Thymus (tissue), 11 donors: ENCODE results near the gene KCTD5. TPM values are rescaled to one million over a fixed set of nuclear protein-coding genes. Genes with fewer than 3 reads are reported as not detected.
"Not testable (repeated sequence)": the region's sequence is repeated elsewhere in the genome, so short reads cannot be mapped to it uniquely, and the experiment has no call there.

Experiments
- DNase-seq, 9 donors: peaks; one replicate each; pipeline ENCODE4 v3.0.0-alpha.2; 2013; ENCODE audit warnings: low spot score in 9 of 9, low read depth in 6 of 9, missing footprints in 1 of 9
- H3K27ac ChIP-seq, 2 donors: one replicate each; pipeline ENCODE4 v1.5.1; 2013; ENCODE audit warnings: control low read depth in 1 of 2, low read depth in 1 of 2, low read length in 1 of 2, mild to moderate bottlenecking in 1 of 2, moderate library complexity in 1 of 2
- H3K27me3 ChIP-seq, 2 donors: one replicate each; pipeline ENCODE4 v1.5.1; 2013; ENCODE audit warnings: low read length in 1 of 2; ENCODE audit not compliant: control insufficient read depth in 2 of 2, insufficient read depth in 1 of 2
- H3K36me3 ChIP-seq, 2 donors: one replicate each; pipeline ENCODE4 v1.5.1; 2013; ENCODE audit warnings: low read length in 1 of 2, mild to moderate bottlenecking in 1 of 2, moderate library complexity in 1 of 2; ENCODE audit not compliant: control insufficient read depth in 2 of 2, insufficient read depth in 2 of 2
- H3K4me1 ChIP-seq, 2 donors: one replicate each; pipeline ENCODE4 v1.5.1; 2013; ENCODE audit warnings: low read length in 2 of 2; ENCODE audit not compliant: control insufficient read depth in 2 of 2, insufficient read depth in 2 of 2
- H3K4me3 ChIP-seq, 2 donors: one replicate each; pipeline ENCODE4 v1.5.1; 2013; ENCODE audit warnings: low read length in 2 of 2, control low read depth in 1 of 2, mild to moderate bottlenecking in 1 of 2
- H3K9me3 ChIP-seq, 2 donors: one replicate each; pipeline ENCODE4 v1.5.1; 2013; ENCODE audit warnings: low read length in 1 of 2, mild to moderate bottlenecking in 1 of 2; ENCODE audit not compliant: control insufficient read depth in 2 of 2, insufficient read depth in 1 of 2
- WGBS: extraction: QIAGEN DNeasy Blood & Tissue Kit; methylation state at CpG from one replicate; pipeline ENCODE4 v1.1.7; 2013; 5-methylcytosine and 5-hydroxymethylcytosine counted together
- polyA plus RNA-seq: library from polyadenylated mRNA; stranded (reverse); fragments of 200-250 nt; gene quantifications from one replicate; pipeline ENCODE4 v1.2.3, GENCODE V29; 2013
- total RNA-seq: library from RNA; stranded (reverse); fragments of 120-200 nt; gene quantifications from one replicate; pipeline ENCODE4 v1.2.4, GENCODE V29; 2013
- donor health status: healthy.

KCTD5 gene
- total and polyA plus RNA-seq, 2 donors, result 18.5 to 21.8 TPM

DNA sequence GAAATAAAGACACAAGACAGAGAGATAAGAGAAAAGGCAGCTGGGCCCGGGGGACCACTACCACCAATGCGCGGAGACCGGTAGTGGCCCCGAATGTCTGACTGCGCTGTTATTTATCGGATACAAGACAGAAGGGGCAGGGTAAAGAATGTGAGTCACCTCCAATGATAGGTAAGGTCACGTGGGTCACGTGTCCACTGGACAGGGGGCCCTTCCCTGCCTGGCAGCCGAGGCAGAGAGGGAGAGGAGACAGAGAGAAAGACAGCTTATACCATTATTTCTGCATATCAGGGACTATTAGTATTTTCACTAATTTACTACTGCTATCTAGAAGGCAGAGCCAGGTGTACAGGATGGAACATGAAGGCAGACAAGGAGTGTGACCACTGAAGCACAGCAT, 12.7 kb upstream of the KCTD5 start:
- WGBS, result 89% methylated on average over 10 of the region's 10 CpGs
- H3K4me1 ChIP-seq, result peaks cover 7 to 13% of the 10 kb centered on the region in 2 donors
- not testable (repeated sequence) for H3K27me3 ChIP-seq, H3K36me3 ChIP-seq, H3K9me3 ChIP-seq, DNase-seq, H3K4me3 ChIP-seq, H3K27ac ChIP-seq

DNA sequence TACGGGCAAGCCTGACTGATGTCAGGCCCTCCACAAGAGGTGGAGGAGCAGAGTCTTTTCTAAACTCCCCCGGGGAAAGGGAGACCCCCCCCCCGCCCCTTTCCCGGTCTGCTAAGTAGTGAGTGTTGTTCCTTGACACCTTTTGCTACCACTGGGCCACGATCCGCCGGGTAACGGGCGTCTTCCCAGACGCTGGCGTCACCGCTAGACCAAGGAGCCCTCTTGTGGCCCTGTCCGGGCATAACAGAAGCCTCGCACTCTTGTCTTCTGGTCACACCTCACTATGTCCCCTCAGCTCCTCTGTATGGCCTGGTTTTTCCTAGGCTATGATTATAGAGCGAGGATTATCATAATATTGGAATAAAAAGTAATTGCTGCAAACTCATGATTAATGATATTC, 12.3 kb upstream of the KCTD5 start:
- not testable (repeated sequence) for H3K27ac ChIP-seq, H3K27me3 ChIP-seq, H3K36me3 ChIP-seq, H3K9me3 ChIP-seq, H3K4me3 ChIP-seq
- peaks cover 7 to 13% of the 10 kb centered on the region in 2 donors for H3K4me1 ChIP-seq
- WGBS, result 32% methylated on average over 15 of the region's 15 CpGs
- peak in 2 of 9 donors; percentile 16 to 20 for DNase-seq

DNA sequence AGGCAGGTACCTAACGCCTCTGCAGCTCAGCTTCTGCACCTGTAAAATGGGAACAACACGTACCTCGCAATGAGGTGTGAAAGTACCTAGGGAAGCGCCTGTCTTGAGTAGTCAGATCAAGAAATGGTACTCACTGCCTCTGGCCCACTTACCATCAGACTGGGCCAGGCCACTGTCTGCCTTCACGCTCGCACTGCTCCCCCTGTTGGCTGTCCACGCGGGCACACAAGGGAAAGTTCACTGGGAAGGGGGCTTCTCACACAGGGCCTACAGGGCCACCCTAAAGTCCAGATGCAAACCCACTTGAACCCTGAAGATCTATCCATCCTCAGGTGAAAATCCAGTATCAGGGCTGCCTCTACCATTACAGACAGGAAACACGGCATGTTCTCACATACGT, 11.1 kb upstream of the KCTD5 start:
- peaks cover 7 to 13% of the 10 kb centered on the region in 2 donors for H3K4me1 ChIP-seq
- H3K9me3 ChIP-seq, H3K4me3 ChIP-seq, H3K36me3 ChIP-seq, H3K27me3 ChIP-seq, H3K27ac ChIP-seq, DNase-seq: not testable (repeated sequence)
- 85% methylated on average over 10 of the region's 10 CpGs for WGBS

DNA sequence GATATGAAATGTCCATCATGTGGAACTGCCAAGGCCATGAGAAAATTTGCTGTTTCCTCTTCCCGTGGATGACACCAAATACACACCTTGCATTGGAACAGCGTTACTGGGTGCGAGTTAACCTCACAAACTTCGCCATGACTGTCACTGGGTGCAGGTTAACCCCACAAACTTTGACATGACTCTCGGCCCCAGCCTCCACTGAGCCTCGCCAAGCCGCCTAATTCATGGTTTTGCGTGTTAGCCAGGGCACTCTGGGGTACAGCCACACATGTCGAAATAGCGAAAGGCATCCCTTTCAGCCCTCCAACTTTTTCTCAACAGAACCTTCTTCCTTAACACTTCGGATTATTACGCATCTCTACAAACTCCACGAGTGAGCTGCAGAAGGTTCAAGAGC, 10.6 kb upstream of the KCTD5 start:
- no peaks in the 10 kb centered on the region for H3K9me3 ChIP-seq
- H3K4me1 ChIP-seq, result peaks cover 7 to 13% of the 10 kb centered on the region in 2 donors
- DNase-seq, result no peak
- 97% methylated on average over 13 of the region's 13 CpGs for WGBS
- no peaks in the 10 kb centered on the region for H3K27me3 ChIP-seq
- no peak overlapping the region for H3K27ac ChIP-seq
- H3K36me3 ChIP-seq, result peaks cover 6 to 8% of the 10 kb centered on the region in 2 donors
- no peak overlapping the region for H3K4me3 ChIP-seq

DNA sequence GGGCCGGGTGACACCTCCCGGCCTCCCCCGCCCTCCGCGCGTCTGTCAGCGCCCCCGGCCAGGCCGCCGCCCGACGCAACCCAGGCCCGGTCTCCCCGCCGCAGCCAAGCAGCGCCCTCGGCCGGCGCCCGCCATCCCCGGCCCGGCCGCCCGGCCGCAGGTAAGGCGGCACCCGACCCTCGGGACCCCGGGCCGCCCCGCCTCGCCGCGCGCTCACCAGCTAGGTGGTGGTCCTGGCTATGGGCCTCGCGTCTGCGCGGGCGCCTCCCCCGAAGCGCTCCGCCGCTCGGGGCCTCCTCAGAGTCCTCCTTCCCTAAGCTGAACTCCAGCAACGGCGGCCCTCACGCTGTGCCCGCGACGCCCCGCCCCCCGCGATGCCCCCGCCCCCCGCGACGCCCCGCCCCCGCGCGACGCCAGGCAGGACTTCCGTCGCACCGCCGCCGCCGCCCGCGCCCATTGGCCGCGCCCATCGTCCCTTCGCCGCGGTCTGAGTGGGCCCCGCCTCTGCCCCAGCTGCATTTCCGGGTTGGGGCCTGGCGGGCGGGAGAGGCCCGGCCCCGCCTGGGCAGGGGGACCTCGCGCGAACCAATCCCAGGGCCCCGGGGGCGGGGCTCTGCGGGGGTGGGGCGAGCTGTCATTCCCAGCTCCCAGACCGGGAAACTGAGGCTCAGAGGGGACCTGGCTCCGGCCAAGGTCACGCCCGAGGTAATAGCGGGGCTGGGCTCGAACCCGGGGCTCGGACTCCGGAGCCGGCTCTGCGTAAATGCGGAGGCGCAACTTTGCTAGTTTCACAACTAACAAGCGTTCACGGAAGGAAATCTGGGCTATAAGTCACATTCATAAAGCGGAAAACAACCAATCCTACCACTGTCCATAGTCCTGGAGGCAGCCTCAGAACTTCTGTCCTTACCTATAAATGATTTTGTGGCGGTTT, 9.0 kb upstream of the KCTD5 start:
- Histone ChIP-seq H3K36me3 (peaks cover 3 to 6% of the 10 kb centered on the region in 2 donors), H3K27me3 (no peaks in the 10 kb centered on the region), H3K27ac (peak overlapping the region; percentile 54 to 92), H3K4me3 (peak overlapping the region; percentile 57 to 83), H3K9me3 (no peaks in the 10 kb centered on the region), H3K4me1 (peaks cover 7 to 13% of the 10 kb centered on the region in 2 donors)
- peak; percentile 62 to 96 (median 89) for DNase-seq
- WGBS, result under 1% methylated on average over 107 of the region's 107 CpGs

DNA sequence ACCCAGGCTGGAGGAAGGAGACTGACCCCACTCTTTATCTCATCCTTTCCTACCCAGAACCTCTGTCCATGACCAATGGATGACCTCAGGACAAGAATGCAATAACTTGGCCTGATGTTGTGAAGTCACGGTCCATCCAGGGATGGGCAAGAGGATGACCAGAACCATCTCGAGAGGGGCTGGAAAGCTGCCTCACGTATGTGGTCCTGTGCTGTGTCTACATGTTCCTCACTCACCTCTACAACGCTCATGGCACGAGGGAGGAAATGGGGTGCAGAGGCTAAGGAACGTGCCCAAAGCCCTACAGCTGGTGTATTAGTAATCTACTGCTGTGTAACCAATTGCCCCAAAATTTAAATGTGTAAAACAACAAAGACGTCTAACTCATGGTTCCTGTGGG, 7.3 kb upstream of the KCTD5 start:
- no peaks in the 10 kb centered on the region for H3K9me3 ChIP-seq
- H3K36me3 ChIP-seq, result no peaks in the 10 kb centered on the region
- 98% methylated on average over 7 of the region's 7 CpGs for WGBS
- H3K27me3 ChIP-seq, result no peaks in the 10 kb centered on the region
- DNase-seq, result no peak
- no peak overlapping the region for H3K4me3 ChIP-seq
- peaks cover 7 to 13% of the 10 kb centered on the region in 2 donors for H3K4me1 ChIP-seq
- no peak overlapping the region for H3K27ac ChIP-seq

DNA sequence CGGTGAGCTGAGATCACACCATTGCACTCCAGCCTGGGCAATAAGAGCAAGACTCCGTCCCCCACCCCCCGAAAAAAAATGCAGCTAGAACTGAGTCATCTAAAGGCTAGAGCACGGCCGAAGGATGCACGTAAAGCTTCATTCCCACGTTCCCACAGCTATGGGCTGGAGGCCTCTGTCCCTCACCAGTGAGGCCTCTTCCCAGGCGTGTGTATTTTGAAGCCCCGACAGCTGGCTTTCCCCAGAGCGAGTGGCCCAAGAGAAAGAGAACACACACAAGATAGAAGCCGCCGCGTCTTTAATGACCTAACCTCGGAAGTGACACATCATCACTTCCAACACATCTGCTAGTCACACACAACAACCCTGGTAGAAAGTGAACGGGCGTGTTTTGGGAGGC, 6.6 kb upstream of the KCTD5 start:
- WGBS, result 96% methylated on average over 16 of the region's 16 CpGs
- H3K4me1 ChIP-seq, result peaks cover 7 to 13% of the 10 kb centered on the region in 2 donors
- no peak overlapping the region for H3K4me3 ChIP-seq
- no peak for DNase-seq
- no peaks in the 10 kb centered on the region for H3K27me3 ChIP-seq
- no peaks in the 10 kb centered on the region for H3K36me3 ChIP-seq
- H3K9me3 ChIP-seq, result no peaks in the 10 kb centered on the region
- no peak overlapping the region for H3K27ac ChIP-seq

DNA sequence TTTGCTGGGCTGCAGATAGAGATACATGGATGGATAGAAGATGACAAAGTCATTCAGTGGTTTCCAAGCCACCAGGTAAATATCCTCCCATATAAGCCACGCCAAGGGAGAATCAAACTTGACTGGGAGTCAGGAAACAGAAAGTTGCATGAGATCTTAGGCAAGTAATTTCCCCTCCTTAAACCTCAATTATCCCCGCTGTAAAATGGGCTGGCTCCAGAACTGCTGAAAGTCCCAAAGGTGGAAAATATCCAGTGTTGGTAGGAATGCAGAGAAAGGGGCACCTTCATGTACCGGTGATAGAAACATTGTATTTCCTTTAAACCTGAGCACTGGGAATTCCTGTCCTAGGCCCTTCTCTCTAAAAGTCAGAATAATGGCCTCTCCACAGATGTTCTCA, 5.4 kb upstream of the KCTD5 start:
- H3K27me3 ChIP-seq, H3K36me3 ChIP-seq, H3K27ac ChIP-seq, DNase-seq, H3K9me3 ChIP-seq, H3K4me3 ChIP-seq: not testable (repeated sequence)
- peaks cover 10 to 17% of the 10 kb centered on the region in 2 donors for H3K4me1 ChIP-seq
- WGBS, result 98% methylated on average over 3 of the region's 3 CpGs

DNA sequence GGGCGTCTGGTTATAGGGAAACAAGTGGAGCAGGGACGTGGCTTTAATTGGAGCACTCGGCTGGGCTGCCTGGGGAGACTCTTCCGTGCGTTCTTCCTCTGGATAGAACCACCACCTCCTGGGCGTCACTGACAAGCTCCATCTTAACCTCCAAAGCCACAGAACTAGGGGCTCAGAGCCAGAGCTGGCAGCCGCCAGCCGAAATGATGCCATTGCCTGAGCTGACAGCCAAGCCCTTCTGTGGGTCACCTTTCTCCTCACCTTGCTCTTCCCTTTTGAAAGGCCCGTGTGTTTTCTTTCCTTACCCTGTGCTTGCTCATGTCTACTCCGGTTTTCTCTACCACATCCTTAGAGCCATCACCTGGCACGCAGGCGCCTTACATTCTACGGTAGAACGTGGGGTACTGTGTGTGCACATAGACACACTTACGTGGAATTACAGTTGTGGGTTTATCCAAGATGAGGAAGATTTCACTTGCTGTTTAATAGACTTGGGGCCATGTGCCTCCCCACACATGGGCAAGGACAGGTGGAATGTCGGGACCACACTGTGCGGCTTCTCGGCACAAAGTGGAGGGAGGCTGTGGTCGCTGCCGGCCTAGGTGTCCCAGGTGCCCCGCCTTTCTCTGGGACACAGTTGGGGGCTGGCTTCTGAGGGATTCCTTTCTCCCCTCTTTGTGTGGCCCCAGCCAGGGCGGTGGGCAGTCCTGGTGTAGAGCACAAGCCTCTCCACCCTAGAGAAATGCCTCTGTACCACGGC, 3.9 kb upstream of the KCTD5 start:
- H3K27ac ChIP-seq, H3K4me3 ChIP-seq, H3K9me3 ChIP-seq, H3K36me3 ChIP-seq, H3K27me3 ChIP-seq, DNase-seq: not testable (repeated sequence)
- H3K4me1 ChIP-seq, result peaks cover 7 to 12% of the 10 kb centered on the region in 2 donors
- WGBS, result 95% methylated on average over 17 of the region's 23 CpGs
